Parathyroid adenoma (tissue), 2 donors: ENCODE measurements around the gene ZNF93.
A peak's percentile ranks its signal among the peaks of the same experiment; 100 is the strongest.
"Not testable (repeated sequence)": the region's sequence is repeated elsewhere in the genome, so short reads cannot be mapped to it uniquely, and the experiment has no call there.

Experiments
- H2AFZ ChIP-seq: fragments of 300-600 bp; sonication (generic); one replicate; pipeline ENCODE4 v1.7.0; 2017; ENCODE audit warnings: antibody characterized with exemption, mild to moderate bottlenecking
- H3K27ac ChIP-seq: fragments of 300-600 bp; sonication (generic); one replicate; pipeline ENCODE4 v1.7.0; 2017
- H3K27me3 ChIP-seq: fragments of 300-600 bp; sonication (generic); one replicate; pipeline ENCODE4 v1.7.0; 2017; ENCODE audit warnings: low read length; ENCODE audit not compliant: control insufficient read depth, insufficient read depth
- H3K36me3 ChIP-seq: fragments of 300-600 bp; sonication (generic); one replicate; pipeline ENCODE4 v1.7.0; 2017; ENCODE audit warnings: low read length; ENCODE audit not compliant: control insufficient read depth, insufficient read depth
- H3K4me1 ChIP-seq: fragments of 300-600 bp; sonication (generic); one replicate; pipeline ENCODE4 v1.7.0; 2017; ENCODE audit warnings: control low read depth
- H3K4me2 ChIP-seq: fragments of 300-600 bp; sonication (generic); one replicate; pipeline ENCODE4 v1.7.0; 2017; ENCODE audit warnings: low read length
- H3K4me3 ChIP-seq: fragments of 300-600 bp; sonication (generic); one replicate; pipeline ENCODE4 v1.7.0; 2017; ENCODE audit warnings: low read depth, low read length
- H3K79me2 ChIP-seq: fragments of 300-600 bp; sonication (generic); one replicate; pipeline ENCODE4 v1.7.0; 2017; ENCODE audit warnings: control low read depth
- H3K9ac ChIP-seq: fragments of 300-600 bp; sonication (generic); one replicate; pipeline ENCODE4 v1.7.0; 2017; ENCODE audit warnings: mild to moderate bottlenecking
- H3K9me3 ChIP-seq: fragments of 300-600 bp; sonication (generic); one replicate; pipeline ENCODE4 v1.7.0; 2017; ENCODE audit warnings: low read length; ENCODE audit not compliant: control insufficient read depth
- TF ChIP-seq, protein P1 (sequence below): fragments of 300-600 bp; sonication (generic); IDR thresholded peaks from one replicate; pipeline ENCODE4 v1.7.0; 2017; ENCODE audit warnings: antibody characterized with exemption, mild to moderate bottlenecking
- donor health status: primary hyperparathyroidism.

Gene ZNF93

GRCh38 chr19:19900729-19901444 lies at the start of gene ZNF93:
Gene ZNF93, plus strand, starts transcription at chr19:19900946. Its CDS starts 143 bp downstream, at chr19:19901089.
- Histone ChIP-seq H3K27me3 (no peaks in the 10 kb centered on the region), H3K27ac (peak within 1 kb of the TSS; percentile 34), H3K79me2 (no peaks in the 10 kb centered on the region), H3K4me1 (no peaks in the 10 kb centered on the region), H3K36me3 (no peaks in the 10 kb centered on the region), H3K9me3 (no peaks in the 10 kb centered on the region), H3K4me2 (peak within 1 kb of the TSS; percentile 73), H3K9ac (no peak within 1 kb of the TSS), H3K4me3 (peak within 1 kb of the TSS; percentile 78), H2AFZ (peak within 1 kb of the TSS; percentile 61)
- TF ChIP-seq, protein P1, sequence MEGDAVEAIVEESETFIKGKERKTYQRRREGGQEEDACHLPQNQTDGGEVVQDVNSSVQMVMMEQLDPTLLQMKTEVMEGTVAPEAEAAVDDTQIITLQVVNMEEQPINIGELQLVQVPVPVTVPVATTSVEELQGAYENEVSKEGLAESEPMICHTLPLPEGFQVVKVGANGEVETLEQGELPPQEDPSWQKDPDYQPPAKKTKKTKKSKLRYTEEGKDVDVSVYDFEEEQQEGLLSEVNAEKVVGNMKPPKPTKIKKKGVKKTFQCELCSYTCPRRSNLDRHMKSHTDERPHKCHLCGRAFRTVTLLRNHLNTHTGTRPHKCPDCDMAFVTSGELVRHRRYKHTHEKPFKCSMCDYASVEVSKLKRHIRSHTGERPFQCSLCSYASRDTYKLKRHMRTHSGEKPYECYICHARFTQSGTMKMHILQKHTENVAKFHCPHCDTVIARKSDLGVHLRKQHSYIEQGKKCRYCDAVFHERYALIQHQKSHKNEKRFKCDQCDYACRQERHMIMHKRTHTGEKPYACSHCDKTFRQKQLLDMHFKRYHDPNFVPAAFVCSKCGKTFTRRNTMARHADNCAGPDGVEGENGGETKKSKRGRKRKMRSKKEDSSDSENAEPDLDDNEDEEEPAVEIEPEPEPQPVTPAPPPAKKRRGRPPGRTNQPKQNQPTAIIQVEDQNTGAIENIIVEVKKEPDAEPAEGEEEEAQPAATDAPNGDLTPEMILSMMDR, result no peak

- not testable (repeated sequence) for H3K9ac ChIP-seq, H3K9me3 ChIP-seq, H3K27me3 ChIP-seq, H3K4me3 ChIP-seq, H2AFZ ChIP-seq, H3K79me2 ChIP-seq, H3K27ac ChIP-seq, H3K4me1 ChIP-seq, H3K36me3 ChIP-seq, H3K4me2 ChIP-seq
Observed at GRCh38 chr19:19851740-19852139, 49.0 kb upstream of the ZNF93 start.

DNA sequence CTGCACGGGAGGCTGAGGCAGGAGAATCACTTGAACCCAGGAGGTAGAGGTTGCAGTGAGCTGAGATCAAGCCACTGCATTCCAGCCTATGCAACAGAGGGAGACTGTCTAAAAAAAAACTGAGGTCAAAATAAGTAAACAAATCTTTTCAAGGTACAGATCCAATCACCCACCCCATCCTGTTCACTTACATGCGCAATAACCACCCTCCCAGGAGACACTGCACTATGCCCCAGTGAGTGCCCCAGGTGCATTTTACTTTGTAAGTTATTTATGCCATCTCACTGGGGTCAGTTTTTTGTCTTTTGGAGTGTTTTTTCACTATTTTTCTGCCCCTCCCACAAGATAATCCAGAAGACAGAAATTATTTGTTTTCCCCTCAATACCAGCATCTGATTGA lies 42.0 kb upstream of the ZNF93 start:
- Histone ChIP-seq H3K27me3 (no peaks in the 10 kb centered on the region), H3K4me2 (no peak overlapping the region), H3K4me3 (no peak overlapping the region), H3K9me3 (no peaks in the 10 kb centered on the region), H3K27ac (no peak overlapping the region), H3K4me1 (no peaks in the 10 kb centered on the region), H3K9ac (no peak overlapping the region), H3K36me3 (no peaks in the 10 kb centered on the region), H3K79me2 (no peaks in the 10 kb centered on the region), H2AFZ (no peak overlapping the region)
- TF ChIP-seq, protein P1, result no peak

DNA sequence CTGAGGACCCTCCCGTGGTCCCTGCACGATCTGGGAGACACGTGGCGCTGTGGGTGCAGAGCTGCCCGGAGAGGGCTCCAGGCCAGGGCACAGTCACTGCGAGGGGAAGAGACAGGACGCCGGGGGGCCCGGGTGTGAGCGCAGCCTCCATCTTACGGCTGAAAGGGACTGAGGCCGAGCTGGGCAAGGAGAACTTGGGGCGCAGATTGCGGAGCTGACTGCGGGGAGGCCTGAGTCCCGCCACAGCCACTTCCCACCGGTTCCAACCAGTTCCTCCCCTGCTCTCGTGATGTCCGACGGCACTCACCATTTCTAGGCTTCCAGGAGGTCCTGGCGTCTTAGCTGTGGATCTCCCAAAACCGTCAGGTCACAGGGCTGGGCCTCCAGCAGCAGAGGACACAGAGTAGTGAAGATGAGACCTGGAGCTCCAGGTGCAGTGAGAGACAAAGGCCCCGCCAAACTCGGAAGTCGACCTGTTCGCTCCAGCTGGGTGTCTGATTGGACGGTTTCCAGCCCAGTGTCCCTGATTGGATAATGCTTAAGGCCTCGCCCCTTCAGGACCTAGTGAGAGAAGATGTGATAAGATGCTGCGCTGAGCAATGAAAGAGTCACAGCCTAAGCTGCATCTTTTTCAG lies 39.9 kb upstream of the ZNF93 start:
- Histone ChIP-seq H3K9ac (no peak overlapping the region), H3K36me3 (no peaks in the 10 kb centered on the region), H3K27me3 (no peaks in the 10 kb centered on the region), H3K79me2 (no peaks in the 10 kb centered on the region), H3K4me1 (no peaks in the 10 kb centered on the region), H2AFZ (peak overlapping the region; percentile 30), H3K9me3 (no peaks in the 10 kb centered on the region), H3K4me3 (no peak overlapping the region), H3K27ac (no peak overlapping the region), H3K4me2 (no peak overlapping the region)
- TF ChIP-seq, protein P1, result no peak

GRCh38 chr19:19865750-19866610 lies 34.8 kb upstream of the ZNF93 start, which contains the start of gene ZNF253:
Gene ZNF253, plus strand, starts transcription at chr19:19865882. Its CDS starts 115 bp downstream, at chr19:19865997.
- Histone ChIP-seq H3K27me3 (no peaks in the 10 kb centered on the region), H3K9ac (peak within 1 kb of the TSS; percentile 73), H2AFZ (peak within 1 kb of the TSS; percentile 90), H3K27ac (peak within 1 kb of the TSS; percentile 95), H3K4me3 (peak within 1 kb of the TSS; percentile 87), H3K9me3 (no peaks in the 10 kb centered on the region), H3K4me2 (peak within 1 kb of the TSS; percentile 79), H3K4me1 (peaks cover 5% of the 10 kb centered on the region), H3K36me3 (no peaks in the 10 kb centered on the region), H3K79me2 (peaks cover 20% of the 10 kb centered on the region)
- TF ChIP-seq, protein P1, result no peak
